GM23338 (cell line): ENCODE measurements around the gene RYR2. TPM values are rescaled to one million over a fixed set of nuclear protein-coding genes. Genes with fewer than 3 reads are reported as not detected.

Experiments
- ATAC-seq: fragments of 200-7000 bp; cut with Tn5 transposase; 3 replicates; pipeline ENCODE4 v1.9.1; 2020
- DNase-seq: peaks from one replicate; pipeline ENCODE4 v3.0.0-alpha.2; 2015; ENCODE audit warnings: low spot score
- H2AFZ ChIP-seq: fragments of 200-600 bp; sonication (generic); 2 replicates; pipeline ENCODE4 v1.8.0; 2016; ENCODE audit warnings: antibody characterized with exemption, mild to moderate bottlenecking, moderate library complexity
- H3F3A ChIP-seq: fragments of 200-600 bp; sonication (generic); replicated peaks from 2 replicates; pipeline ENCODE4 v1.8.0; 2017; ENCODE audit warnings: antibody characterized with exemption, mixed run types, low read depth
- H3K27ac ChIP-seq: fragments of 200-600 bp; sonication (generic); 2 replicates; pipeline ENCODE4 v1.6.1; 2016; ENCODE audit warnings: low read depth
- H3K27me3 ChIP-seq: fragments of 200-600 bp; sonication (generic); 2 replicates; pipeline ENCODE4 v1.8.0; 2016; ENCODE audit warnings: mild to moderate bottlenecking, mixed run types, moderate library complexity; ENCODE audit not compliant: insufficient read depth
- H3K36me3 ChIP-seq: fragments of 200-600 bp; sonication (generic); 2 replicates; pipeline ENCODE4 v1.8.0; 2016; ENCODE audit warnings: mild to moderate bottlenecking; ENCODE audit not compliant: insufficient read depth
- H3K4me1 ChIP-seq: fragments of 200-600 bp; sonication (generic); 2 replicates; pipeline ENCODE4 v1.8.0; 2016; ENCODE audit warnings: mild to moderate bottlenecking, moderate library complexity; ENCODE audit not compliant: insufficient read depth
- H3K4me2 ChIP-seq: fragments of 200-600 bp; sonication (generic); 2 replicates; pipeline ENCODE4 v1.7.1; 2017; ENCODE audit warnings: mixed run types
- H3K4me3 ChIP-seq: fragments of 200-600 bp; sonication (generic); 2 replicates; pipeline ENCODE4 v1.6.1; 2016; ENCODE audit warnings: mixed run types
- H3K79me2 ChIP-seq: fragments of 200-600 bp; sonication (generic); replicated peaks from 2 replicates; pipeline ENCODE4 v1.8.0; 2017; ENCODE audit warnings: mild to moderate bottlenecking; ENCODE audit not compliant: insufficient read depth
- H3K9me2 ChIP-seq: fragments of 200-600 bp; sonication (generic); 2 replicates; pipeline ENCODE4 v1.8.0; 2017; ENCODE audit not compliant: insufficient read depth
- H4K20me1 ChIP-seq: fragments of 200-600 bp; sonication (generic); replicated peaks from 2 replicates; pipeline ENCODE4 v1.8.0; 2017; ENCODE audit warnings: mild to moderate bottlenecking; ENCODE audit not compliant: insufficient read depth
- H3K27ac Mint-ChIP-seq: 2 replicates; pipeline ENCODE4 v1.8.0; 2020; ENCODE audit warnings: inconsistent platforms, mild to moderate bottlenecking, moderate library complexity, mixed read lengths
- H3K27me3 Mint-ChIP-seq: 3 replicates; pipeline ENCODE4 v1.8.0; 2022; ENCODE audit warnings: low read depth, mild to moderate bottlenecking, moderate library complexity, mixed read lengths, inconsistent platforms; ENCODE audit not compliant: insufficient read depth, poor library complexity
- H3K36me3 Mint-ChIP-seq: 3 replicates; pipeline ENCODE4 v1.8.0; 2021; ENCODE audit warnings: low read depth, mild to moderate bottlenecking, inconsistent platforms, moderate library complexity, mixed read lengths
- H3K4me1 Mint-ChIP-seq: 3 replicates; pipeline ENCODE4 v1.8.0; 2020; ENCODE audit warnings: mild to moderate bottlenecking, inconsistent platforms, mixed read lengths
- H3K4me3 Mint-ChIP-seq: 3 replicates; pipeline ENCODE4 v1.8.0; 2021; ENCODE audit warnings: moderate library complexity, mild to moderate bottlenecking, inconsistent platforms, mixed read lengths
- H3K9me3 Mint-ChIP-seq: 3 replicates; pipeline ENCODE4 v1.8.0; 2020; ENCODE audit warnings: moderate library complexity, mild to moderate bottlenecking, inconsistent platforms, mixed read lengths
- EZH2phosphoT487 ChIP-seq: fragments of 200-600 bp; sonication (generic); IDR thresholded peaks from one replicate; pipeline ENCODE4 v1.8.1; 2018; ENCODE audit warnings: antibody characterized with exemption; ENCODE audit not compliant: unreplicated experiment
- JUNB ChIP-seq: IDR thresholded peaks from one replicate; pipeline ENCODE4 v1.6.1; 2016; ENCODE audit warnings: antibody characterized with exemption; ENCODE audit not compliant: unreplicated experiment
- NANOG ChIP-seq: IDR thresholded peaks from 2 replicates; pipeline ENCODE4 v1.6.1; 2016; ENCODE audit warnings: antibody characterized with exemption, borderline replicate concordance
- POLR2AphosphoS5 ChIP-seq: IDR thresholded peaks from 2 replicates; pipeline ENCODE4 v1.6.1; 2016; ENCODE audit warnings: antibody characterized with exemption, low read depth
- STAT1 ChIP-seq: IDR thresholded peaks from one replicate; pipeline ENCODE4 v1.6.1; 2016; ENCODE audit warnings: antibody characterized with exemption; ENCODE audit not compliant: unreplicated experiment
- ZNF114 ChIP-seq: fragments of 250-450 bp; sonication (Bioruptor Pico); IDR thresholded peaks from 2 replicates; pipeline ENCODE4 v1.5.0; 2020; ENCODE audit warnings: mild to moderate bottlenecking, moderate library complexity
- ZNF331 ChIP-seq: fragments of 250-450 bp; sonication (Bioruptor Pico); IDR thresholded peaks from 2 replicates; pipeline ENCODE4 v1.5.0; 2020; ENCODE audit warnings: low read depth, mild to moderate bottlenecking, moderate library complexity
- polyA plus RNA-seq: library from polyadenylated mRNA; unstranded; fragments of >200 nt; fragmentation: Nextera tagmentation; extraction: Ambion mirVana; gene quantifications from 2 replicates; pipeline ENCODE4 v1.2.1, GENCODE V29; 2016
- total RNA-seq: library from RNA; depleted of rRNA; stranded (reverse); fragments of >200 nt; shearing (Covaris generic); gene quantifications from 2 replicates; pipeline ENCODE4 v1.2.3, GENCODE V29; 2014
- TF ChIP-seq, protein P1 (sequence below): IDR thresholded peaks from one replicate; pipeline ENCODE4 v1.6.1; 2018; ENCODE audit warnings: antibody characterized with exemption; ENCODE audit not compliant: unreplicated experiment
- TF ChIP-seq, protein P2 (sequence below): fragments of 250-450 bp; sonication (Bioruptor Pico); IDR thresholded peaks from 2 replicates; pipeline ENCODE4 v1.5.0; 2020; ENCODE audit warnings: mild to moderate bottlenecking, moderate library complexity

RYR2 gene
- total and polyA plus RNA-seq, 2 experiments from 2014 or later = 8.9 to 10.0 TPM

DNA sequence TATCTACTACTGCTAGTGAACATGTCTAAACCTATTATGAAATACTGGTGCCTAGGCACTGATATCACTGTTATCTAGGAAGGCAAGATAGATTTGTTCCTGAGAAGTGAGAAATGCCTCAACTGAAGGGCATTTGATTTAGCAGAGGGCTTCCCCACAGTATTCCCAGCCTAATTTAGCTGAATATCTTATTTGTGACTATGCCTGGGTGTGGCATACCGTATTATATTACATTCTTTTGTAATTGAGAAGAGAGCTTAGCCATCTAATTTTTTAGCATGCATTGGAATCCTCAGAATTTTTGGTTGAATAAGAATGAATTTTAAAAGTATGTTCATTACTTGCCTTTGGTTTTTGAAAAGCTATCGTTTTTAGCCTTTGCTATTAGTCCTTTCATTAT lies 749.6 kb downstream of the RYR2 start:
- peaks cover 7% of the 10 kb centered on the region; the same call in 2 of the 3 replicates for H3K4me1 Mint-ChIP-seq
- no peaks in the 10 kb centered on the region for H3K9me2 ChIP-seq
- TF ChIP-seq, protein P1, sequence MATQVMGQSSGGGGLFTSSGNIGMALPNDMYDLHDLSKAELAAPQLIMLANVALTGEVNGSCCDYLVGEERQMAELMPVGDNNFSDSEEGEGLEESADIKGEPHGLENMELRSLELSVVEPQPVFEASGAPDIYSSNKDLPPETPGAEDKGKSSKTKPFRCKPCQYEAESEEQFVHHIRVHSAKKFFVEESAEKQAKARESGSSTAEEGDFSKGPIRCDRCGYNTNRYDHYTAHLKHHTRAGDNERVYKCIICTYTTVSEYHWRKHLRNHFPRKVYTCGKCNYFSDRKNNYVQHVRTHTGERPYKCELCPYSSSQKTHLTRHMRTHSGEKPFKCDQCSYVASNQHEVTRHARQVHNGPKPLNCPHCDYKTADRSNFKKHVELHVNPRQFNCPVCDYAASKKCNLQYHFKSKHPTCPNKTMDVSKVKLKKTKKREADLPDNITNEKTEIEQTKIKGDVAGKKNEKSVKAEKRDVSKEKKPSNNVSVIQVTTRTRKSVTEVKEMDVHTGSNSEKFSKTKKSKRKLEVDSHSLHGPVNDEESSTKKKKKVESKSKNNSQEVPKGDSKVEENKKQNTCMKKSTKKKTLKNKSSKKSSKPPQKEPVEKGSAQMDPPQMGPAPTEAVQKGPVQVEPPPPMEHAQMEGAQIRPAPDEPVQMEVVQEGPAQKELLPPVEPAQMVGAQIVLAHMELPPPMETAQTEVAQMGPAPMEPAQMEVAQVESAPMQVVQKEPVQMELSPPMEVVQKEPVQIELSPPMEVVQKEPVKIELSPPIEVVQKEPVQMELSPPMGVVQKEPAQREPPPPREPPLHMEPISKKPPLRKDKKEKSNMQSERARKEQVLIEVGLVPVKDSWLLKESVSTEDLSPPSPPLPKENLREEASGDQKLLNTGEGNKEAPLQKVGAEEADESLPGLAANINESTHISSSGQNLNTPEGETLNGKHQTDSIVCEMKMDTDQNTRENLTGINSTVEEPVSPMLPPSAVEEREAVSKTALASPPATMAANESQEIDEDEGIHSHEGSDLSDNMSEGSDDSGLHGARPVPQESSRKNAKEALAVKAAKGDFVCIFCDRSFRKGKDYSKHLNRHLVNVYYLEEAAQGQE = no peak
- H3K27ac ChIP-seq = no peak overlapping the region
- H3K27ac Mint-ChIP-seq = no peak overlapping the region
- H3K79me2 ChIP-seq = no peaks in the 10 kb centered on the region
- no peaks in the 10 kb centered on the region for H3K36me3 ChIP-seq
- H3F3A ChIP-seq = no peaks in the 10 kb centered on the region
- H4K20me1 ChIP-seq = no peaks in the 10 kb centered on the region
- H3K27me3 ChIP-seq = no peaks in the 10 kb centered on the region
- no peaks in the 10 kb centered on the region for H3K36me3 Mint-ChIP-seq
- ATAC-seq (no peak), DNase-seq (no peak)
- no peak overlapping the region for H3K4me3 Mint-ChIP-seq
- H3K4me2 ChIP-seq = no peak overlapping the region
- no peak overlapping the region for H2AFZ ChIP-seq
- H3K9me3 Mint-ChIP-seq = no peaks in the 10 kb centered on the region
- H3K4me1 ChIP-seq = peaks cover 13% of the 10 kb centered on the region
- peaks cover 4% of the 10 kb centered on the region for H3K27me3 Mint-ChIP-seq
- no peak overlapping the region for H3K4me3 ChIP-seq

DNA sequence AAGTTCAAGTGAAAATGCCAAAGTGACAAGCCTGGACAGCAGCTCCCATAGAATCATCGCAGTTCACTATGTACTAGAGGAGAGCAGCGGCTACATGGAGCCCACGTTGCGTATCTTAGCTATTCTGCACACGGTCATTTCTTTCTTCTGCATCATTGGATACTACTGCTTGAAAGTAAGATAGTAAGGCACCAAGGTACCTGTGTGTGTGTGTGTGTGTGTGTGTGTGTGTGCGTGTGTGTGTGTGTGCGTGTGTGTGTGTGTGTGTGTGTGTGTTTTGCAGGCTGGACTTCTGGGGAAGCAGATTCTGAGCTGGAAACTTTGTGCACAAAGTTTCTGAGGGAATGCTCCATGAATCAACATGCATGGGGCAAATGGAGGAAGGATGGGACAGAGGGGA lies 750.2 kb downstream of the RYR2 start:
- H3K27ac Mint-ChIP-seq = no peak overlapping the region
- no peaks in the 10 kb centered on the region for H4K20me1 ChIP-seq
- DNase-seq = no peak
- H3K79me2 ChIP-seq = no peaks in the 10 kb centered on the region
- peaks cover 4% of the 10 kb centered on the region for H3K27me3 Mint-ChIP-seq
- H3K36me3 ChIP-seq = no peaks in the 10 kb centered on the region
- no peak overlapping the region for H2AFZ ChIP-seq
- H3K4me3 Mint-ChIP-seq = no peak overlapping the region
- peaks cover 13% of the 10 kb centered on the region for H3K4me1 ChIP-seq
- no peak for ATAC-seq
- no peak overlapping the region for H3K4me2 ChIP-seq
- no peaks in the 10 kb centered on the region for H3K9me3 Mint-ChIP-seq
- no peaks in the 10 kb centered on the region for H3F3A ChIP-seq
- H3K27me3 ChIP-seq = no peaks in the 10 kb centered on the region
- no peaks in the 10 kb centered on the region for H3K9me2 ChIP-seq
- H3K4me1 Mint-ChIP-seq = peaks cover 8% of the 10 kb centered on the region
- no peak overlapping the region for H3K4me3 ChIP-seq
- H3K27ac ChIP-seq = no peak overlapping the region
- H3K36me3 Mint-ChIP-seq = no peaks in the 10 kb centered on the region
- TF ChIP-seq, protein P1 = no peak
- TF ChIP-seq STAT1 = no peak
- TF ChIP-seq, protein P2, sequence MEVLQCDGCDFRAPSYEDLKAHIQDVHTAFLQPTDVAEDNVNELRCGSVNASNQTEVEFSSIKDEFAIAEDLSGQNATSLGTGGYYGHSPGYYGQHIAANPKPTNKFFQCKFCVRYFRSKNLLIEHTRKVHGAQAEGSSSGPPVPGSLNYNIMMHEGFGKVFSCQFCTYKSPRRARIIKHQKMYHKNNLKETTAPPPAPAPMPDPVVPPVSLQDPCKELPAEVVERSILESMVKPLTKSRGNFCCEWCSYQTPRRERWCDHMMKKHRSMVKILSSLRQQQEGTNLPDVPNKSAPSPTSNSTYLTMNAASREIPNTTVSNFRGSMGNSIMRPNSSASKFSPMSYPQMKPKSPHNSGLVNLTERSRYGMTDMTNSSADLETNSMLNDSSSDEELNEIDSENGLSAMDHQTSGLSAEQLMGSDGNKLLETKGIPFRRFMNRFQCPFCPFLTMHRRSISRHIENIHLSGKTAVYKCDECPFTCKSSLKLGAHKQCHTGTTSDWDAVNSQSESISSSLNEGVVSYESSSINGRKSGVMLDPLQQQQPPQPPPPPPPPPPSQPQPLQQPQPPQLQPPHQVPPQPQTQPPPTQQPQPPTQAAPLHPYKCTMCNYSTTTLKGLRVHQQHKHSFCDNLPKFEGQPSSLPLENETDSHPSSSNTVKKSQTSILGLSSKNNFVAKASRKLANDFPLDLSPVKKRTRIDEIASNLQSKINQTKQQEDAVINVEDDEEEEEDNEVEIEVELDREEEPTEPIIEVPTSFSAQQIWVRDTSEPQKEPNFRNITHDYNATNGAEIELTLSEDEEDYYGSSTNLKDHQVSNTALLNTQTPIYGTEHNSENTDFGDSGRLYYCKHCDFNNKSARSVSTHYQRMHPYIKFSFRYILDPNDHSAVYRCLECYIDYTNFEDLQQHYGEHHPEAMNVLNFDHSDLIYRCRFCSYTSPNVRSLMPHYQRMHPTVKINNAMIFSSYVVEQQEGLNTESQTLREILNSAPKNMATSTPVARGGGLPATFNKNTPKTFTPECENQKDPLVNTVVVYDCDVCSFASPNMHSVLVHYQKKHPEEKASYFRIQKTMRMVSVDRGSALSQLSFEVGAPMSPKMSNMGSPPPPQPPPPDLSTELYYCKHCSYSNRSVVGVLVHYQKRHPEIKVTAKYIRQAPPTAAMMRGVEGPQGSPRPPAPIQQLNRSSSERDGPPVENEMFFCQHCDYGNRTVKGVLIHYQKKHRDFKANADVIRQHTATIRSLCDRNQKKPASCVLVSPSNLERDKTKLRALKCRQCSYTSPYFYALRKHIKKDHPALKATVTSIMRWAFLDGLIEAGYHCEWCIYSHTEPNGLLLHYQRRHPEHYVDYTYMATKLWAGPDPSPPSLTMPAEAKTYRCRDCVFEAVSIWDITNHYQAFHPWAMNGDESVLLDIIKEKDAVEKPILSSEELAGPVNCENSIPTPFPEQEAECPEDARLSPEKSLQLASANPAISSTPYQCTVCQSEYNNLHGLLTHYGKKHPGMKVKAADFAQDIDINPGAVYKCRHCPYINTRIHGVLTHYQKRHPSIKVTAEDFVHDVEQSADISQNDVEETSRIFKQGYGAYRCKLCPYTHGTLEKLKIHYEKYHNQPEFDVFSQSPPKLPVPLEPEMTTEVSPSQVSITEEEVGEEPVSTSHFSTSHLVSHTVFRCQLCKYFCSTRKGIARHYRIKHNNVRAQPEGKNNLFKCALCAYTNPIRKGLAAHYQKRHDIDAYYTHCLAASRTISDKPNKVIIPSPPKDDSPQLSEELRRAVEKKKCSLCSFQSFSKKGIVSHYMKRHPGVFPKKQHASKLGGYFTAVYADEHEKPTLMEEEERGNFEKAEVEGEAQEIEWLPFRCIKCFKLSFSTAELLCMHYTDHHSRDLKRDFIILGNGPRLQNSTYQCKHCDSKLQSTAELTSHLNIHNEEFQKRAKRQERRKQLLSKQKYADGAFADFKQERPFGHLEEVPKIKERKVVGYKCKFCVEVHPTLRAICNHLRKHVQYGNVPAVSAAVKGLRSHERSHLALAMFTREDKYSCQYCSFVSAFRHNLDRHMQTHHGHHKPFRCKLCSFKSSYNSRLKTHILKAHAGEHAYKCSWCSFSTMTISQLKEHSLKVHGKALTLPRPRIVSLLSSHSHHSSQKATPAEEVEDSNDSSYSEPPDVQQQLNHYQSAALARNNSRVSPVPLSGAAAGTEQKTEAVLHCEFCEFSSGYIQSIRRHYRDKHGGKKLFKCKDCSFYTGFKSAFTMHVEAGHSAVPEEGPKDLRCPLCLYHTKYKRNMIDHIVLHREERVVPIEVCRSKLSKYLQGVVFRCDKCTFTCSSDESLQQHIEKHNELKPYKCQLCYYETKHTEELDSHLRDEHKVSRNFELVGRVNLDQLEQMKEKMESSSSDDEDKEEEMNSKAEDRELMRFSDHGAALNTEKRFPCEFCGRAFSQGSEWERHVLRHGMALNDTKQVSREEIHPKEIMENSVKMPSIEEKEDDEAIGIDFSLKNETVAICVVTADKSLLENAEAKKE = no peak
- TF ChIP-seq EZH2phosphoT487 = no peak
- TF ChIP-seq JUNB = no peak
- TF ChIP-seq NANOG = no peak
- TF ChIP-seq POLR2AphosphoS5 = no peak
- no peak for TF ChIP-seq ZNF114
- TF ChIP-seq ZNF331 = no peak
